ENCODE data around the gene NPIPB12. TPM values are rescaled to one million over a fixed set of nuclear protein-coding genes. Genes with fewer than 3 reads are reported as not detected.

NPIPB12 gene
- total RNA-seq, 1 donor from 2014 or later, result 15.0 TPM

Other genes with a start within 250 kb of the NPIPB12 start
- gene NPIPB11, start 99.7 kb downstream of the NPIPB12 start, total RNA-seq, result 0.38 TPM
- 2.1 TPM for gene BOLA2, start 52.1 kb downstream of the NPIPB12 start, total RNA-seq
- 17.7 TPM for gene SLX1B, start 51.9 kb downstream of the NPIPB12 start, total RNA-seq
- 3.4 TPM for gene SULT1A4, start 46.5 kb downstream of the NPIPB12 start, total RNA-seq
- 1.3 TPM for gene SPN, start 156.8 kb upstream of the NPIPB12 start, total RNA-seq
- 29.2 TPM for gene QPRT, start 172.8 kb upstream of the NPIPB12 start, total RNA-seq
- 0.73 TPM for gene C16orf54, start 239.6 kb upstream of the NPIPB12 start, total RNA-seq

Measured in Right ventricle myocardium inferior (tissue), 1 donor.